Measurements from ENCODE around the gene UBE2D4. TPM values are rescaled to one million over a fixed set of nuclear protein-coding genes. Genes with fewer than 3 reads are reported as not detected.

The UBE2D4 gene
- total and polyA plus RNA-seq, 2 donors (not counting 1 experiment from before 2014, with no cell fraction given), result 5.8 to 9.4 TPM

DNA sequence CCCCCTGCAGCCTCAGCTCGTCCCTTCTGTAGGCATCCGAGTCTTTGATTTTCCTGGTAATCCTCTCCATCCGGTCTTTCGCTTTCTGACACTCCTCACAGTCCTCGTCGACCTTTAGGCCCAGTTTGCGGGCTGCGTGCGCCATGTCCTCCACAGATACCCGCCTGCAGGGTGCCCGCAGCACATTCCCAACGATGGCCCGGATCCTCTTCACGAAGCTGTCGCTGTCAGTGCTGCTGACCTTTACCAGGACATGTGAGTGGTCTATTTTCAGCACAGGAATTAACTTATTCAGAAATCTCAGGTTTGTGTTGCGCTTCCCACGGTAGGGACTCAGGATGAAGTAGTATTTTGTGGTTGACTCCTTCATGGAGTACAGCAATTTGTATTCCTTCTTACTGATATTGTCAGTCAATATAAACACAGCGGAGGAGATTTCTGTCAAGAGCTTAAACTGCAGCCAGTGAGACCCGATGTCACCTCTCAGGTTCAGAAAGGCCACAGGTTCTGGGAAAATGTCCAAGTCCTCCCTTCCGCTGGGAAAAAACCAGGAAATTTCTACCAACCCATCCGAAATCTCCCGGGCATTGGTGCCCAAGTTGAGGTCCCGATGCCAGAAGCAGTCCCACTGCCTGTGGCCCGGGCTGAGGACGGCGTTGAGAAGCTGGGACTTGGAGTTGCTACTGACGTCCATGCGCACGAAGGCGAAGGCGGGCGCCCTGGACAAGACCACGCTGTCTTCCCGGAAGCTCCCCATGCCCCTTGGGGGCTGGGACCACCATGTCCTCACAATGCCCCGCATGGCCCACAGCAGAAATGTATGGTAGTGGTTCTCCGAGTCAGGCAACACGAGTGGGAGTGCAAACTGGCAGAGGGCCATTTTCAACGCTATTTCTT is 48.0 kb upstream of the UBE2D4 start:
- no peak overlapping the region for H3K4me3 ChIP-seq (ENCODE audit: control extremely low read depth in 1 of 5, extremely low read depth in 1 of 5, insufficient read depth in 1 of 5, low read depth in 2 of 5, low read length in 4 of 5)
- TF ChIP-seq EZH2 (IDR thresholded peaks at IDR 0.05; ENCODE audit: borderline replicate concordance, insufficient read depth, low read depth, low read length, poor library complexity, severe bottlenecking), result no peak
- TF ChIP-seq, protein P1, sequence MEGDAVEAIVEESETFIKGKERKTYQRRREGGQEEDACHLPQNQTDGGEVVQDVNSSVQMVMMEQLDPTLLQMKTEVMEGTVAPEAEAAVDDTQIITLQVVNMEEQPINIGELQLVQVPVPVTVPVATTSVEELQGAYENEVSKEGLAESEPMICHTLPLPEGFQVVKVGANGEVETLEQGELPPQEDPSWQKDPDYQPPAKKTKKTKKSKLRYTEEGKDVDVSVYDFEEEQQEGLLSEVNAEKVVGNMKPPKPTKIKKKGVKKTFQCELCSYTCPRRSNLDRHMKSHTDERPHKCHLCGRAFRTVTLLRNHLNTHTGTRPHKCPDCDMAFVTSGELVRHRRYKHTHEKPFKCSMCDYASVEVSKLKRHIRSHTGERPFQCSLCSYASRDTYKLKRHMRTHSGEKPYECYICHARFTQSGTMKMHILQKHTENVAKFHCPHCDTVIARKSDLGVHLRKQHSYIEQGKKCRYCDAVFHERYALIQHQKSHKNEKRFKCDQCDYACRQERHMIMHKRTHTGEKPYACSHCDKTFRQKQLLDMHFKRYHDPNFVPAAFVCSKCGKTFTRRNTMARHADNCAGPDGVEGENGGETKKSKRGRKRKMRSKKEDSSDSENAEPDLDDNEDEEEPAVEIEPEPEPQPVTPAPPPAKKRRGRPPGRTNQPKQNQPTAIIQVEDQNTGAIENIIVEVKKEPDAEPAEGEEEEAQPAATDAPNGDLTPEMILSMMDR (IDR thresholded peaks at IDR 0.05), result no peak
- no peak overlapping the region for H3K4me2 ChIP-seq (replicated peaks; ENCODE audit: low read depth, low read length, poor library complexity, severe bottlenecking)
- intact Hi-C loops (cut with micrococcal nuclease), result no loop called here
- POLR2A ChIA-PET, result no interaction called here
- WGBS (ENCODE audit: insufficient coverage), result 98% methylated on average over 36 of the region's 38 CpGs
- H3K4me1 ChIP-seq (ENCODE audit: control insufficient read depth in 2 of 2, insufficient read depth in 2 of 2, low read length in 2 of 2), result peaks cover 0 to 5% of the 10 kb centered on the region in 2 donors
- H3K27ac Mint-ChIP-seq, result no peak overlapping the region
- H3K27me3 ChIP-seq (replicated peaks in 1 of 4; ENCODE audit: control extremely low read depth in 1 of 4, control insufficient read depth in 3 of 4, insufficient read depth in 4 of 4, low read length in 3 of 4), result no peaks in the 10 kb centered on the region
- no peak for DNase-seq
- no peak overlapping the region for H3K9ac ChIP-seq (ENCODE audit: low read length)
- no peaks in the 10 kb centered on the region for H3K9me3 Mint-ChIP-seq (ENCODE audit: insufficient read depth)
- H3K4me3 Mint-ChIP-seq, result no peak overlapping the region
- H3K9me3 ChIP-seq (ENCODE audit: control extremely low read depth in 1 of 3, control insufficient read depth in 2 of 3, insufficient read depth in 1 of 3, low read length in 2 of 3), result no peaks in the 10 kb centered on the region
- H3K27ac ChIP-seq (ENCODE audit: low read length in 2 of 2), result no peak overlapping the region
- CTCF ChIA-PET, result no interaction called here
- H3K79me2 ChIP-seq (ENCODE audit: control insufficient read depth, insufficient read depth, low read length), result no peaks in the 10 kb centered on the region
- H2AFZ ChIP-seq (ENCODE audit: insufficient read depth, low read depth, low read length, poor library complexity, severe bottlenecking), result no peak overlapping the region
- no peaks in the 10 kb centered on the region for H4K20me1 ChIP-seq (ENCODE audit: control insufficient read depth, insufficient read depth, low read length, poor library complexity, severe bottlenecking)
- no peak for ATAC-seq (ENCODE audit: low read depth)
- peaks cover 0 to 51% of the 10 kb centered on the region in 2 experiments for H3K36me3 ChIP-seq (replicated peaks in 1 of 2; ENCODE audit: control extremely low read depth in 1 of 2, control insufficient read depth in 1 of 2, extremely low read depth in 1 of 2, insufficient read depth in 2 of 2, low read length in 1 of 2)
- no peaks in the 10 kb centered on the region for H3K27me3 Mint-ChIP-seq
- peaks cover 11% of the 10 kb centered on the region for H3K4me1 Mint-ChIP-seq

DNA sequence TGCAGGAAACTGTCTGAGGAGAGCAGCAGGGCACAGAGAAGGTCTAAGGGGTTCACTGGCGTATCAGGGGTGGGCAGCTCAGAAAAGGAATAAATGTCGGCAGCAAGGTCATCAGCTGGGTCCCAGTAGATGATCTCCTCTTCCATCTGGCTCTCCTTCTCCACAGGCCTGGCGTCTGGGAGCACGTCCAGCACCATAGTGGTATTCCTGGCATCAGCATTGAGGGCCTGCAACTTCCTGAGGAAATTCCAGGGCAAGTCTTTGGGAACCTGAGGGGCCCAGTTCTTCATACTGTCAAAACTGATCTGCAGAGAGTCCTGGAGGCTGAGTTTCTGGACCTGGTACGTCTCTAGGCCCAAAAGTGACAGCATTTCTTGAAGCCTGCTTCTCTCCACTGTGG is 47.4 kb upstream of the UBE2D4 start:
- ChIA-PET POLR2A (no interaction called here), CTCF (no interaction called here)
- Mint-ChIP-seq H3K4me3 (no peak overlapping the region), H3K27ac (no peak overlapping the region), H3K9me3 (ENCODE audit: insufficient read depth) (no peaks in the 10 kb centered on the region), H3K27me3 (no peaks in the 10 kb centered on the region), H3K4me1 (peaks cover 11% of the 10 kb centered on the region)
- no peak overlapping the region for H3K27ac ChIP-seq (ENCODE audit: low read length in 2 of 2)
- no peaks in the 10 kb centered on the region for H3K9me3 ChIP-seq (ENCODE audit: control extremely low read depth in 1 of 3, control insufficient read depth in 2 of 3, insufficient read depth in 1 of 3, low read length in 2 of 3)
- peaks cover 0 to 51% of the 10 kb centered on the region in 2 experiments for H3K36me3 ChIP-seq (replicated peaks in 1 of 2; ENCODE audit: control extremely low read depth in 1 of 2, control insufficient read depth in 1 of 2, extremely low read depth in 1 of 2, insufficient read depth in 2 of 2, low read length in 1 of 2)
- TF ChIP-seq EZH2 (IDR thresholded peaks at IDR 0.05; ENCODE audit: borderline replicate concordance, insufficient read depth, low read depth, low read length, poor library complexity, severe bottlenecking), result no peak
- TF ChIP-seq, protein P1 (IDR thresholded peaks at IDR 0.05), result no peak
- DNase-seq (no peak), ATAC-seq (ENCODE audit: low read depth) (no peak)
- H3K9ac ChIP-seq (ENCODE audit: low read length), result no peak overlapping the region
- H2AFZ ChIP-seq (ENCODE audit: insufficient read depth, low read depth, low read length, poor library complexity, severe bottlenecking), result no peak overlapping the region
- H3K4me3 ChIP-seq (ENCODE audit: control extremely low read depth in 1 of 5, extremely low read depth in 1 of 5, insufficient read depth in 1 of 5, low read depth in 2 of 5, low read length in 4 of 5), result no peak overlapping the region
- no peaks in the 10 kb centered on the region for H3K27me3 ChIP-seq (replicated peaks in 1 of 4; ENCODE audit: control extremely low read depth in 1 of 4, control insufficient read depth in 3 of 4, insufficient read depth in 4 of 4, low read length in 3 of 4)
- peaks cover 0 to 5% of the 10 kb centered on the region in 2 donors for H3K4me1 ChIP-seq (ENCODE audit: control insufficient read depth in 2 of 2, insufficient read depth in 2 of 2, low read length in 2 of 2)
- intact Hi-C loops (cut with micrococcal nuclease), result no loop called here
- no peaks in the 10 kb centered on the region for H3K79me2 ChIP-seq (ENCODE audit: control insufficient read depth, insufficient read depth, low read length)
- H3K4me2 ChIP-seq (replicated peaks; ENCODE audit: low read depth, low read length, poor library complexity, severe bottlenecking), result no peak overlapping the region
- WGBS (ENCODE audit: insufficient coverage), result 100% methylated on average over 5 of the region's 5 CpGs
- no peaks in the 10 kb centered on the region for H4K20me1 ChIP-seq (ENCODE audit: control insufficient read depth, insufficient read depth, low read length, poor library complexity, severe bottlenecking)

All from B cell (primary cell).